GM19351 (cell line): ENCODE data around the gene CYP4X1.
"Not testable (repeated sequence)": the region's sequence is repeated elsewhere in the genome, so short reads cannot be mapped to it uniquely, and the experiment has no call there.

Source experiments
- ATAC-seq: cut with Tn5 transposase; IDR thresholded peaks from one replicate; pipeline ENCODE4 v1.9.1; 2021; ENCODE audit warnings: mild to moderate bottlenecking, moderate library complexity; ENCODE audit not compliant: unreplicated experiment

CYP4X1 gene

GRCh38 chr1:47023268-47024140 lies at the start of gene CYP4X1:
Gene CYP4X1, plus strand, starts transcription at chr1:47023669. Its CDS starts 149 bp downstream, at chr1:47023818.
- ATAC-seq: no peak

DNA sequence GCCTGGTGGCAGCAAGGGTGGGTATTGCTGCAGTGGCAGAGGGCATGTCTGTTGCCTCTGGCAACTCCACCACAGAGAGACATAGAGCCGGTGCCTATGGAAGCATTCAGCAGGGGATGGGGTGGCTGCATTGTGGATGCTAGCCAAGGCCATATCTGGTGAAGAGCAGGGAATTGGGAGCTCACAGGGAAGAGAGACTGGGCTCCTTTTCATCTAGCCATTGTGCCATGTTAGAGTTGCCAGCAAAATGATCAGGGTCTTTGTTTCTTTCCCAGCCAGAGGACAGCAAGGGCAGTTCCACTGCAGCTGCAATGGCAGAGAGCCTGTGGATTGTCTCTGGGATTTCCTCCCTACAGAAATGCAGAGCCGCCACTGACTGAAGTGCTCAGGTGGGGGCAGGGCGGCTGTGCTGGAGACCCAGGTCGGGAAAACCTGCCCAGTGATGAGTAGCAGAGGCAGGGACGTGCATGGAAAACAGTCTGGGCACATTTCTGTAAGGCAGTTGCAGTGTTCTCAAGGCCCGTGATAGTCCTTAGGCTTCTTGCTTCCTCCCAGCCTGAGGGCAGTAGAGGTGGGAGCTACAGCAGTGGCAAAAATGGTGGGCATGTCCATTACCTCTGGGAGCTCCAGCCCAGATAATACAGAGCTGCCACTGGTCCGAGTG lies 40.2 kb upstream of the CYP4X1 start:
- ATAC-seq: no peak

DNA sequence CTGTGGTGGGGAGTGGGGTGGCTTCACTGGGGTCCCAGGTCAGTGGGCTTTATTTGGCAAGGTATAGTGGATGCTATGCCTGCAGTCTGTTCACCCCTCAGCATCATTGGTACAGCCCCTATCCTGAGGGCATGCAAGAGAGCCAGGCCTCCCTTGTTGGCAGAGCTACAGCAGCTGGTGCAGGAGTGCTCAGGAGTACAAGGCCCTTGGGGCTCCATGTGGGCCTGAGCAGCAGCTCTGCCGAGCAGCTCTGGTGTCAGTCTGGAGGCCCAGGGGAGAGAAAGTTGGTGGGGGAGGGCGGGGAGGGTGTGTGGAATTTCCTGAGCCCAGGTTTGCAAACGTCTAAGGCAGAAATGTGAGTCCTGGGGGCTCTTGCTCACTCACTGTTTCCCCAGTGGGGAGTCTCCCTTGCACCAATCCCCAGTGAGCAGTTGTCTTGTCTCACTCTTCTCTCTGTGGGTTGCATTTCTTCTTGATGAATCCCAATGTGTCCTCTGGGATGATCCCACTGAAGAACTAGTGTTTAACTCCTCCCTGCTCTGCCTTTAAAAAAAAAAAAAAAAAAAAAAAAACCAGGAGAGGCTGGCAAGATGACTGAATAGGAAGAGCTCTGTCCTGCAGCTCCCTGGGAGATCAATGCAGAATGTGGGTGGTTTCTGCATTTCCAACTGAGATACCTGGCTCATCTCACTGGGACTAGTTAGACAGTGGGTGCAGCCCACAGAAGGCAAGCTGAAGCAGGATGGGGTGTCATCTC lies 39.5 kb upstream of the CYP4X1 start:
- ATAC-seq: no peak

GRCh38 chr1:46990541-46990940 lies 32.9 kb upstream of the CYP4X1 start:
- ATAC-seq: not testable (repeated sequence)

GRCh38 chr1:46991083-46991923 lies 32.2 kb upstream of the CYP4X1 start:
- ATAC-seq: no peak

GRCh38 chr1:46996659-46997281 lies 26.7 kb upstream of the CYP4X1 start:
- no peak for ATAC-seq

DNA sequence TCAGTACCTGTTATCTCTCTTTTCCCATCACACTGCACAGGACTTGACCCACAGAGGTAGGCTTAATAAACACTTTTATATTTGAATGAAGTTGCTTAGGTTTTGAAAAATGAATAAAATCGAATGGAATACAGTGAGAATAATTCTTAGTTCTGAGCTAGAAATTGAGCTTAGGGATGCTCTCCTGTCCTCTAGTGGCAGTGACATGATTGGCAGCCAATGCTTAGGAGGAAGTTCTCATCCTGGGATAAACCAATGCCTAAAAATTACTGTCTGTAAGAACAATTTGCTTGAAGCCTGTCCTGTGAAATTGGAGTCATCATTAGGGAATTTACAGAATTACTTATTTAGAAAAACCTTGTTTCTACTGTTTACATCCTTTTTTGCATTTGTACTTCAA lies 21.3 kb upstream of the CYP4X1 start:
- ATAC-seq: no peak

DNA sequence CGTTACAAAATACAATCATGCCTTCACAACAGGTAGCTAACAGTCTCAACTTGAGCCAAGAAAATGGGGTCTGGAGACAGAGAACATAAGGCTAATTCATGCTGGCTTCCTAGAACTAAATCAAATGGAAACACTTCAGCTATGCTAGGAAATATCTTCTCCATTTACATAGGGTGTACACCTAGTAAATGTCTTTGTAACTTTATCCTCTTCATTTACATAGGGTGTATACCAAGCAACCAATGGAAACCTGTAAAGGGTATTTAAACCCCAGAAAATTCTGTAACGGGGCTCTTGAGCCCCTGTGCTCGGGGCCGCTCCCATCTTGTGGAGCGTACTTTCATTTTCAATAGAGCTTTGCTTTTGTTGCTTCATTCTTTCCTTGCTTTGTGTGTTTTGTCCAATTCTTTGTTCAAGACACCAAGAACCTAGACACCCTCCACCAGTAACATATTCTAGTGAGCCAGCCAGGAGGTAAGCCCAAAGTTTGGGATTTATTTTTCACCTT lies 19.5 kb upstream of the CYP4X1 start:
- no peak for ATAC-seq

DNA sequence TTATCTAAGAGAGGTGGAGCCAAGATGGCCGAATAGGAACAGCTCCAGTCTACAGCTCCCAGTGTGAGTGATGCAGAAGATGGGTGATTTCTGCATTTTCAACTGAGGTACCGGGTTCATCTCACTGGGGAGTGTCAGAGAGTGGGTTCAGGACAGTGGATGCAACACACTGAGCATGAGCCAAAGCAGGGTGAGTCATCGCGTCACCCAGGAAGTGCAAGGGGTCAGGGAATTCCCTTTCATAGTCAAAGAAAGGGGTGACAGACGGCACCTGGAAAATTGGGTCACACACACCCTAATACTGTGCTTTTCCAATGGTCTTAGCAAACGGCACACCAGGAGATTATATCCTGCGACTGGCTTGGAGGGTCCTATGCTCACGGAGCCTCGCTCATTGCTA lies 17.0 kb upstream of the CYP4X1 start:
- ATAC-seq: not testable (repeated sequence)

GRCh38 chr1:47013293-47013692 lies 10.2 kb upstream of the CYP4X1 start:
- no peak for ATAC-seq

DNA sequence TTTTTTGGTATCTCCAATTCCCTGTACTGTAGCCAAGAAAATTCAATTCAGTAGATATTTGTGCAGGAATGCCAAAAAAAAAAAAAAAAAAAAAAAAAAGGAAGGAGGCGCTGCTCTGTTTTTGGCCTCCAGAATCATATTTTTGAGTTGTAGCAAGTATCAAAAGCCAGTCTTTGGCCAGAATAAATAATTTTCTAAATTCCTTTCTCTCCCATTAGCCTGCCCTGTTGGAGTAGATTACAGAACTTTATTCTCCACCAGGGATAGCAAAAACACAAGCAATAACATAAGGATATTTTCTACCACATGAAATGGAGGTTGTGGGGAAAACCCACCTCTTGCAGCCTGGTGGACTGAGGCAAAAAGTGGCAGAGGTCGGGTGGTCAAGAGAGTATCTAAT lies 2.4 kb upstream of the CYP4X1 start:
- ATAC-seq: no peak

DNA sequence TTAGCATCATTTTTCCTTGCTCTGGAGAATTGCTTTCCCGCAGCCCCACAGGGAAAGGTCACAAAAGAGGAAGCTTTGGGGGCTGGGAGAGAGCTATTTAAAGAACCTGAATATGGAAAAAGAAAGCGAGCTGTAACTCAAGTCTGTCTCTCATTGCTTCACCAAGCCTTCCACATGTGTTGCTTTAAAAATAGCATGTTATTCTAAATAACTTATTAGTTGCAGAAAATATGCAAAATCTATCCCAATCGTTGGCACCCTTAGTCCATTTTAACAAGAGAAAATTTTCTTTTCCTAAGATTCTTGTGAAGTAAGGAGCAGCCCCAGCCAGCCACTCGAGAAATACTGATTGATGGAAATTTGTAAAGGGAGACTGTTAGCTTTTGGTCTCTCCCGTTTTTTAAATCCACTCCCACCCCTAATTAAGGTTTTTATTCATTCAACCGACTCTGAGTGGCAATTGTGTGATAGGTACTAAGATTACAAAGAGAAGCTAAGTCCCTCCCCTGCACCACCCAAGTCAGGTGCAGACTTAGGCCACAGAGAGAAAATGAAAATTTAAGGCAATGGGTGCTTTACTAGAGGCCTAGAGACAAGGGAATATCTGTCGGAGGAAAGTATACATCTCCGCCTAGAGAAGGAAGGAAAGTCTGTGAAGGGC lies 802 bp downstream of the CYP4X1 start:
- no peak for ATAC-seq

GRCh38 chr1:47030170-47030805 lies 6.8 kb downstream of the CYP4X1 start:
- no peak for ATAC-seq

DNA sequence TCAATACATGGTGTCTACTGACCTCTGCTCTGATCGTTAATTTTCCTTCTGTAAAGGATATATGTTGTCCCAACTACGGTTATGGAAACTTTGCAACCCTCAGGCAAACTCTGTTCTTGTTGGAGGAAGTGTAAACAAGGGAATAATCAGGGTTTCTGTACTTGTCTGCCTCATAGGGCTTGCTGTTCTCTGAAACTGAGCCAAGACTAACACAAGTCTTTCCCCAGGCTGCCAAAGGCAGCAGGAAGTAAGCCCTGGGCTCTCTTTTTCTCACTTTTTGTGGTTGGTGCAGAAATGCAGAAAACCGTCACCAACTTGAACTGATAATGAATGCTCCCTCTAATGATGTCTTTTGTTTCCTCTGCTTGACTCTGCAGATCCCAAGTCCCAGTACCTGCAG lies 7.6 kb downstream of the CYP4X1 start:
- no peak for ATAC-seq

DNA sequence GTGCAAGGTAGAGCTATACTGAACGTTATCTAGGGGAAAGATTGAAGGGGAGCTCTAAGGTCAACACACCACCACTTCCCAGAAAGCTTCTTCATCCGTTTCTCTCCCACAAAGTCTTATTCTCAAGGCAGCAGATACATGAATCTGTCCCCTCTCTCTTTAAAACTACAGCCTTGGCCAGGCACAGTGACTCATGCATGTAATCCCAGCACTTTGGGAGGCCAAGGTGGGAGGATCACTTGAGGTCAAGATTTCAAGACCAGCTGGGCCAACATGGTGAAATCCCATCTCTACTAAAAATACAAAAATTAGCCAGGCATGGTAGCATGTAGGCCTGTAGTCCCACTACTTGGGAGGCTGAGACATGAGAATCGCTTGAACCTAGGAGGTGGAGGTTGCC lies 8.1 kb downstream of the CYP4X1 start:
- no peak for ATAC-seq

DNA sequence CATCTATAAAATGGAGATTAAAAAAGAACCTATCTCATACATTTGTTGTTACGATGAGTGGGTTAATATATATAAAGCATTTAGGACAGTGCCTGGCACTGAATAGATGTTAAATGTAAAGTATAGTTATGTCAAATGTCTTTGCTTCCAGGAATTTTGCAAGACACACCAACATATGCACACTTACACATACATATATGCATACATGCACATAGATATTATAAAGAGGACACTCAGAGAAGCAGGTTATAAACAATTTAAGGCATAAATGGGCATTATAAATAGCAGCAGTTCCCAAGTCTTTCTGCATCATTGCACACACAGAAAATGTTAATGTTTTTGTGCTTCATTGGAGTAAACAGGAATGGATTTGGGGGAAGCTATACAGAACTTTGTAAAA lies 13.3 kb downstream of the CYP4X1 start:
- no peak for ATAC-seq

GRCh38 chr1:47059376-47059775 lies 35.9 kb downstream of the CYP4X1 start:
- no peak for ATAC-seq

GRCh38 chr1:47067097-47067594 lies 43.7 kb downstream of the CYP4X1 start, which contains the start of gene CYP4Z1:
Gene CYP4Z1, plus strand, starts transcription at chr1:47067231. Its CDS starts 260 bp downstream, at chr1:47067491.
- ATAC-seq: no peak

GRCh38 chr1:47069080-47069479 lies 45.6 kb downstream of the CYP4X1 start:
- not testable (repeated sequence) for ATAC-seq
